ENCODE data around the gene ZNF407. TPM values are rescaled to one million over a fixed set of nuclear protein-coding genes. Genes with fewer than 3 reads are reported as not detected.

The ZNF407 gene
- total and polyA plus RNA-seq, 12 donors, result 2.5 to 20.2 (median 8.4) TPM

GRCh38 chr18:74665346-74665745, 67.7 kb downstream of the ZNF407 start:
- TF ChIP-seq POLR2A (IDR thresholded peaks at IDR 0.05) (no peak), CTCF (IDR thresholded peaks at IDR 0.05) (no peak)
- DNase-seq, result no peak
- Histone ChIP-seq H3K9me3 (replicated peaks in 1 of 3) (no peaks in the 10 kb centered on the region), H3K4me1 (replicated peaks in 1 of 2) (no peaks in the 10 kb centered on the region), H3K27ac (no peak overlapping the region), H3K4me3 (no peak overlapping the region), H3K27me3 (no peaks in the 10 kb centered on the region), H3K36me3 (replicated peaks in 1 of 2) (no peaks in the 10 kb centered on the region)
- intact Hi-C loops (cut with DNase I), result no loop called here
- 93 to 97% (median 95%) methylated on average over 4 of the region's 4 CpGs for WGBS, 4 donors

DNA sequence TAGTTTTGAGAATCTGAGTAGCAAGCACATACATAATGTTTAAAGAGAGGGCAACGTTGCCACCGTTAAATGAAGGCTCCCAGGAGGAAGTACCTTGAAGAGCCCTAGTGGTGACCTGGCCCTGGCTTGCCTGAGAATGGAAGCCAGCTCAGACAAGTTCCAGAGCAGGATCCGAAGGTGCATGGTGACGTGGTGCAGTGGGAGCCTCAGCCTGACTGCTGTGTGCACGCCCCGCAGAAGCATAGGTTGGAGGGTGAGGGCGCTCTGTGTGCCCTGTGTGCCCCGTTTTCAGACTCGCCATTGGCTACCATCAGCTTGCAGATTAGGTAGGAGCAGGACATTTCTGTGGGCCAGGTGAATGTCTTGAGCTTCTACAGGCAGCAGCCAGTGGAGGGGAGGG, 68.2 kb downstream of the ZNF407 start:
- Histone ChIP-seq H3K27me3 (no peaks in the 10 kb centered on the region), H3K9me3 (replicated peaks in 1 of 3) (no peaks in the 10 kb centered on the region), H3K36me3 (replicated peaks in 1 of 2) (no peaks in the 10 kb centered on the region), H3K4me1 (replicated peaks in 1 of 2) (no peaks in the 10 kb centered on the region), H3K4me3 (no peak overlapping the region), H3K27ac (no peak overlapping the region)
- intact Hi-C loops (cut with DNase I), result no loop called here
- no peak for TF ChIP-seq POLR2A (IDR thresholded peaks at IDR 0.05)
- no peak for TF ChIP-seq CTCF (IDR thresholded peaks at IDR 0.05)
- 94 to 98% (median 95%) methylated on average over 8 to 9 of the region's 9 CpGs for WGBS, 4 donors
- DNase-seq, result no peak

DNA sequence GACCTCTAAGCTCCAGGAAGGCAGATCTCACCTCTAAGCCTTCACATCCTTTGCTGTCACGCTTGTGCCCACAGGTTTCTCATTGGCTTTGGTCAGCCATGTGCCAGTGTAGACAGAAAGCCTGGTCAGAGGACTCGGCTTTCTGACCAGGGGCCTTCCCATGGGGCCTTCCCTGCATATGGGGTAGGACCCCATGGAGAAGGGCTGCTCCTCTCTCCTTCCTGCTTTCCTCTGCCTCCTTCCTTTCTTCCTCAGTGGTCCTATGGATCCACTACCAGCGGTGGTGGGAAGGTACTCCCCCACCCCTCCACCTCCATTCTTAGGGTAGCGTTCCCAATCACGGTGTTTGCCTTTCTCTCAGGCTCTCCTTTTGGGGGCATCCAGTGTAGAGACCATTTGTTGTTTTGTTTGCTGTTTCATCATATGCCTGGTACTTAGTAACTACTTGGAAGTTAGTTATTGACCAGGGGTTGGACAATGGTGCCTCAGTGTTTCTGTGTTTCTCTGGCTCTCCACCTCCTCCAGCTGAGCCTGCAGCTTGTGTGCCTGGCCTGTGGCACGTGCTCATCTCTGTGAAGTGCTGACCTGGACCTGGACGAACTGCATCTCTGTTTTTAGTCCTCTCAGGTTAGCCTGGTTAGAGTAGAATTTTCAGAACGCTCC, 71.6 kb downstream of the ZNF407 start:
- Histone ChIP-seq H3K4me1 (replicated peaks in 1 of 2) (no peaks in the 10 kb centered on the region), H3K4me3 (no peak overlapping the region), H3K9me3 (replicated peaks in 1 of 3) (no peaks in the 10 kb centered on the region), H3K27me3 (no peaks in the 10 kb centered on the region), H3K27ac (no peak overlapping the region), H3K36me3 (replicated peaks in 1 of 2) (no peaks in the 10 kb centered on the region)
- intact Hi-C loops (cut with DNase I), result no loop called here
- WGBS, 4 donors, result 94 to 96% (median 95%) methylated on average over 8 of the region's 8 CpGs
- no peak for DNase-seq
- TF ChIP-seq POLR2A (IDR thresholded peaks at IDR 0.05) (no peak), CTCF (IDR thresholded peaks at IDR 0.05) (no peak)

GRCh38 chr18:74672371-74672770, 74.7 kb downstream of the ZNF407 start:
- Histone ChIP-seq H3K4me1 (replicated peaks in 1 of 2) (no peaks in the 10 kb centered on the region), H3K27me3 (no peaks in the 10 kb centered on the region), H3K36me3 (replicated peaks in 1 of 2) (no peaks in the 10 kb centered on the region), H3K27ac (no peak overlapping the region), H3K9me3 (replicated peaks in 1 of 3) (peaks cover 0 to 4% (median 0%) of the 10 kb centered on the region in 3 donors), H3K4me3 (no peak overlapping the region)
- WGBS, 4 donors, result 74 to 86% (median 82%) methylated on average over 6 of the region's 6 CpGs
- TF ChIP-seq POLR2A (IDR thresholded peaks at IDR 0.05), result no peak
- no peak for TF ChIP-seq CTCF (IDR thresholded peaks at IDR 0.05)
- DNase-seq, result no peak
- intact Hi-C loops (cut with DNase I), result no loop called here

All from adrenal gland (tissue), 12 donors.